Hematopoietic multipotent progenitor cell treated with erythropoietin and hydrocortisone succinate and interleukin-3 and kit ligand, for 8 days (in vitro differentiated cells): ENCODE measurements around the gene ERCC1.
"Not testable (repeated sequence)": the region's sequence is repeated elsewhere in the genome, so short reads cannot be mapped to it uniquely, and the experiment has no call there.

Experiments used
- DNase-seq: peaks from one replicate; pipeline ENCODE4 v3.0.0-alpha.2; 2015

Gene ERCC1

GRCh38 chr19:45424191-45425058 lies 708 bp upstream of the ERCC1 start:
- DNase-seq: peak; percentile 77

GRCh38 chr19:45423033-45423588 lies 606 bp downstream of the ERCC1 start:
- no peak for DNase-seq

GRCh38 chr19:45421947-45422498 lies 1.7 kb downstream of the ERCC1 start:
- no peak for DNase-seq

- no peak for DNase-seq
Observed at GRCh38 chr19:45420871-45421270, 2.8 kb downstream of the ERCC1 start.

- DNase-seq: no peak
Observed at GRCh38 chr19:45420356-45420755, 3.4 kb downstream of the ERCC1 start.

- DNase-seq: no peak
Observed at GRCh38 chr19:45419895-45420294, 3.8 kb downstream of the ERCC1 start.

- DNase-seq: no peak
Observed at GRCh38 chr19:45419396-45419795, 4.3 kb downstream of the ERCC1 start.

- DNase-seq: no peak
Observed at GRCh38 chr19:45418802-45419201, 4.9 kb downstream of the ERCC1 start.

GRCh38 chr19:45417151-45417550 lies 6.6 kb downstream of the ERCC1 start:
- no peak for DNase-seq

GRCh38 chr19:45414468-45414867 lies 9.2 kb downstream of the ERCC1 start:
- no peak for DNase-seq

GRCh38 chr19:45413497-45413896 lies 10.2 kb downstream of the ERCC1 start:
- no peak for DNase-seq

GRCh38 chr19:45410330-45410729 lies 13.4 kb downstream of the ERCC1 start:
- DNase-seq: not testable (repeated sequence)

- no peak for DNase-seq
Observed at GRCh38 chr19:45409557-45409920, 14.2 kb downstream of the ERCC1 start.

GRCh38 chr19:45408830-45409556 lies 14.7 kb downstream of the ERCC1 start:
- DNase-seq: no peak

- no peak for DNase-seq
Observed at GRCh38 chr19:45408121-45408520, 15.6 kb downstream of the ERCC1 start.

- not testable (repeated sequence) for DNase-seq
Observed at GRCh38 chr19:45407585-45407984, 16.1 kb downstream of the ERCC1 start.

- no peak for DNase-seq
Observed at GRCh38 chr19:45407091-45407375, 16.7 kb downstream of the ERCC1 start.

- DNase-seq: peak; percentile 92
Observed at GRCh38 chr19:45406226-45407090, 17.3 kb downstream of the ERCC1 start, which contains the start of gene POLR1G. Gene POLR1G (plus strand): TSS chr19:45406644. CDS start chr19:45406697, 53 bp downstream.

GRCh38 chr19:45405435-45406225 lies 18.1 kb downstream of the ERCC1 start:
- peak; percentile 88 for DNase-seq

- DNase-seq: peak; percentile 85
Observed at GRCh38 chr19:45404557-45405434, 18.9 kb downstream of the ERCC1 start, which contains the start of gene PPP1R13L. Gene PPP1R13L (minus strand): TSS chr19:45405069. CDS start chr19:45398318, 6,751 bp downstream.
